GM21381 (cell line): ENCODE measurements around the gene SYNGAP1.
"Not testable (repeated sequence)": the region's sequence is repeated elsewhere in the genome, so short reads cannot be mapped to it uniquely, and the experiment has no call there.

Experiments
- ATAC-seq: cut with Tn5 transposase; IDR thresholded peaks from one replicate; pipeline ENCODE4 v1.9.1; 2021; ENCODE audit warnings: mild to moderate bottlenecking, moderate library complexity; ENCODE audit not compliant: unreplicated experiment

Gene SYNGAP1

DNA sequence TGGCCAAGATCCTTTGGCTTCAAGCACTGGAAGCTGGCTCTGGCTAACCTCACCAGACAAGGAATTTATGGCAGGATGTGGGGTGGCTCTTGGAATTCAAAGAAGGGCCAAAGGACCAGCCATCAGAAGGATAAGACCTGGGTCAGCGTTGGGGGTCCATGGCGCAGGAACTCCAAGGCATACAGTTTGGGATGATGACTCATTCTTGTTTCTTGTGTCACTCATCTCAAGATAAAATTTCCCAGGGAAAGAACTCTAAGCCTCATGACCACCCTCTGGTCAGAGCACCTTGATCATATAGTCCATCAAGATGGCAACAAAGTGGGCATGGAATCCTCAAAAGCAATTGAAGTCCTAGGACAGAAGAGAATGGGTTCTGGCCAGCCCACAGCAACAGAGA is 39.4 kb downstream of the SYNGAP1 start:
- ATAC-seq: no peak

DNA sequence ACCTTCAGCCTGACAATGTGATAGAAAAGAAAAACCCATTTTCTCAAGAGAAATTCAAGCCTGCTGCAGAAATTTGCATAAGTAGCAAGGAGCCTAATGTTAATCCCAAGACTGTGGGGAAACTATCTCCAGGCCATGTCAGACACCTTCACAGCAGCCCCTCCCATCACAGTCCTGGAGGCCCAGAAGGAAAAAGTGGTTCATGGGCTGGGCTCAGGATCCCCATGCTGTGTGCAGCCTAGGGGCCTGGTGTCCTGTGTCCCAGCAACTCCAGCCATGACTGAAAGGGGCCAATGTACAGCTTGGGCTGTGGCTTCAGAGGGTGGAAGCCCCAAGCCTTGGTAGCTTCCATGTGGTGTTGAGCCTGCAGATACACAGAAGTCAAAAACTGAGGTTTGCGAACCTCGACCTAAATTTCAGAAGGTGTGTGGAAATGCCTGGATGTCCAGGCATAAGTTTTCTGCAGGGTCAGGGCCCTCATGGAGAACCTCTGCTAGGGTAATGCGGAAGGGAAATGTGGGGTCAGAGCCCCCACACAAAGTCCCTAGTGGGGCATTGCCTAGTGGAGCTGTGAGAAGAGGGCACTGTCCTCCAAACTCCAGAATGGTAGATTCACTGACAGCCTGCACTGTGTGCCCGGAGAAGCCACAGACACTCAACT is 46.3 kb downstream of the SYNGAP1 start:
- ATAC-seq: no peak

DNA sequence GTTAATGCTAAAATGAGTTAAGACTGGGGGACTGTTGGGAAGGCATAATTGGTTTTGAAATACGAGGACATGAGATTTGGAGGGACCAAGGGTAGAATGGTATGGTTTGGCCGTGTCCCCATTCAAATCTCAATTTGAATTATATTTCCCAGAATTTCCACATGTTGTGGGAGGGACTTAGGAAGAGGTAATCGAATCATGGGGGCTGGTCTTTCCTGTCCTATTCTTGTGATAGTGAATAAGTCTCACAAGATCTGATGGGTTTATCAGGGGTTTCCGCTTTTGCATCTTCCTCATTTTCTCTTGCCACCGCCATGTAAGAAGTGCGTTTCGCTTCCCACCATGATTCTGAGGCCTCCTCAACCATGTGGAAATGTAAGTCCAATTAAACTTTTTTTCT is 47.2 kb downstream of the SYNGAP1 start:
- ATAC-seq: no peak

DNA sequence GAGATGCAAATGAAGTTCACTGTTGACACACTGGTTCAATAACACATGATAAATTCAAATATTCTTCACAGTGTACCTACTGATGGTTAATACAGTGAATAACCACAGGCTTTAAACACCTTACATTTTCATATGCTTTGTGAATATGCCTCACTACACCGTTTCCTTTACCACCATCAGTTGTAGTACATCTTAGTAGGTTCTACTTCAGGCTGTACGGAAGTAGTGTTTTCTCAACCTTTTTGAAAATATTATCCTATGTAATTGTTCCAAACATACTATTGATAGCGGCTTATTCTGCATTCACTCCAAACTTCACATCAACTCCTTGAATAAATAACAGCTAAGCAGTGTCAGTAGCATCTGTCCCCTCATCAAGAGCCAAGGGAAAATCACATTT is 49.8 kb downstream of the SYNGAP1 start:
- ATAC-seq: no peak

DNA sequence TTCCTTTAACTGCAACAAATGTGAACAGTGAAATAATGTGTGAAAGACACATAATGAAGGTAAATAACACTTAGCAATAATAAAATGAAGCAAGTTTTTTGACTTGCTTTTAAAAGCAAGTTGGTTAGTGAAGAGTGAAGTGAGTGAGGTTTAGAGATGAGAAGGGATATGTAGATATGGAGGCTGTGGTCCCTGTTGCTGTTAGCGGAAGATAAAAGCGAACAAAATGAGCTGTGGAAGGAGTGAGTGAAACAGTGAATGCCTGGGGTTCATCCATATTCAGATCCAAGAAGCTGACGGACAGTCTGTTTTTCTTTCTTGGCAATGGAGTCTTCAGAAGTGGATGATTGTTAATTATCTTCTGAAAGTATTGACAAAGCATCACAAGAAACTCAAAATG is 58.0 kb downstream of the SYNGAP1 start:
- ATAC-seq: no peak

DNA sequence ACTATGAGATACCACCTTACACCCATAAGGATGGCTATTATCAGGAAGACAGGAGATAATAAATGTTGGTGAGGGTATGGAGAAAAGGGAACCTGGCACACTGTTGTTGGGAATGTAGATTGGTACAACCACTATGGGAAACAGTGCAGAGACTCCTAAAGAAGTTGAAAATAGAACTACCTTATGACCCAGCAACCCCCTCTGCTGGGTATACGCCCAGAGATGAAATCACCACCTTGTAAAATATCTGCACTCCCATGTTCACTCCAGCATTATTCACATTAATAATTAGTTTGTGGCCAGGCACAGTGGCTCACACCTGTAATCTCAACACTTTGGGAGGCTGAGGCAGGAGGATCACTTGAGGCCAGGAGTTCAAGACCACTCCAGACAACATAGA is 61.3 kb downstream of the SYNGAP1 start:
- ATAC-seq: no peak

DNA sequence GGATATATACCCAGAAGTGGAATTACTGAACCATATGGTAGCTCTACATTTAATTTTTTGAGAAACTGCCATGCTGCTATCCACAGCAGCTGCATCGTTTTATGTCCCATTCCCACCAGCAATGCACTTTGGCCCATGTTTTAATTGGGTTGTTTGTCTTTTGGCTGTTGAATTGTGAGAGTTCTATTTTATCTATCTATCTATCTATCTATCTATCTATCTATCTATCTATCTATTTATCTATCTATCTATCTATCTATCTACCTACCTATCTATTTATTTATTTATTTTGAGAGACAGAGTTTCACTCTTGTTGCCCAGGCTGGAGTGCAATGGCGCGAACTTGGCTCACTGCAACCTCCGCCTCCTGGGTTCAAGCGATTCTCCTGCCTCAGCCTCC is 62.8 kb downstream of the SYNGAP1 start:
- ATAC-seq: not testable (repeated sequence)

DNA sequence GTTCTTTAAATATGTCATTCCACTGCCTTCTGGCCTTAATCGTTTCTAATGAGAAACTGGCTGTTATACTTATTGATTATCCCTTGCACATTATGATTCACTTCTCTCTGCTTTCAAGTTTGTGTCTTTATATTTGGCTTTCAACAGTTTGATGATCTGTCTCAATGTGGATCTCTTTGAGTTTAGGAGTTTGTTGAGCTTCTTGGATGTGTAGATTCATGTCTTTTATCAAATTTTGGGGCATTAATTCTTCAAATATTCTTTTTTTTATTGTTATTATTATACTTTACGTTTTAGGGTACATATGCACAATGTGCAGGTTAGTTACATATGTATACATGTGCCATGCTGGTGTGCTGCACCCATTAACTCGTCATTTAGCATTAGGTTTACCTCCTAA is 63.8 kb downstream of the SYNGAP1 start:
- no peak for ATAC-seq

DNA sequence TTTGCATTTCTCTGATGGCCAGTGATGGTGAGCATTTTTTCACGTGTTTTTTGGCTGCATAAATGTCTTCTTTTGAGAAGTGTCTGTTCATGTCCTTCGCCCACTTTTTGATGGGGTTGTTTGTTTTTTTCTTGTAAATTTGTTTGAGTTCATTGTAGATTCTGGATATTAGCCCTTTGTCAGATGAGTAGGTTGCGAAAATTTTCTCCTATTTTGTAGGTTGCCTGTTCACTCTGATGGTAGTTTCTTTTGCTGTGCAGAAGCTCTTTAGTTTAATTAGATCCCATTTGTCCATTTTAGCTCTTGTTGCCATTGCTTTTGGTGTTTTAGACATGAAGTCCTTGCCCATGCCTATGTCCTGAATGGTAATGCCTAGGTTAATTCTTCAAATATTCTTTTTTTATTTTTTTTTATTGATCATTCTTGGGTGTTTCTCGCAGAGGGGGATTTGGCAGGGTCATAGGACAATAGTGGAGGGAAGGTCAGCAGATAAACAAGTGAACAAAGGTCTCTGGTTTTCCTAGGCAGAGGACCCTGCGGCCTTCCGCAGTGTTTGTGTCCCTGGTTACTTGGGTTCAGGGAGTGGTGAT is 64.9 kb downstream of the SYNGAP1 start:
- not testable (repeated sequence) for ATAC-seq

DNA sequence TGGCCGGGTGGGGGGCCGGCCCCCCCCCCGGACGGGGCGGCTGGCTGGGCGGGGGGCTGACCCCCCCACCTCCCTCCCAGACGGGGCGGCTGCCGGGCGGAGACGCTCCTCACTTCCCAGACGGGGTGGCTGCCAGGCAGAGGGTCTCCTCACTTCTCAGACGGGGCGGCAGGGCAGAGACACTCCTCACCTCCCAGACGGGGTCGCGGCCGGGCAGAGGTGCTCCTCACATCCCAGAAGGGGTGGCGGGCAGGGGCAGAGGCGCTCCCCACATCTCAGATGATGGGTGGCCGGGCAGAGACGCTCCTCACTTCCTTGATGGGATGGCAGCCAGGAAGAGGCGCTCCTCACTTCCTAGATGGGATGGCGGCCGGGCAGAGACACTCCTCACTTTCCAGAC is 65.8 kb downstream of the SYNGAP1 start:
- ATAC-seq: not testable (repeated sequence)

DNA sequence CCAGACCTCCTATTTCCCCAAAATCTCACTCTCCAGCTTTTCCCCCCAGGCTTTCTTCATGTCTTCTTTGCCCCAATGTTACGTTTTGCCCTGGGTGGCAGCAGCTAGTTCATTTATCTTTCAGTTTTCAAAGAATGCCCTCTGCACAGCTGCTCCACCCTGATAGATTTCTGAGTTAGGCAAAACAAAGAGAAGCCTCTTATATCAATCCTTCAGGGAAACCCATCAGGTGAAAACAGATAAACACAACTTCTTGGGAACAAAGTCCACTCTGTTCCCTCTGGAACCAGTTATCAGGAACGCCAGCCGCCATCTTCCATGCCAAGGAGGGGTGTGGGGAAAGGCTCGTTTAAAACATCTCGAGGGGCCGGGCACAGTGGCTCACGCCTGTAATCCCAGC is 68.5 kb downstream of the SYNGAP1 start:
- ATAC-seq: no peak

DNA sequence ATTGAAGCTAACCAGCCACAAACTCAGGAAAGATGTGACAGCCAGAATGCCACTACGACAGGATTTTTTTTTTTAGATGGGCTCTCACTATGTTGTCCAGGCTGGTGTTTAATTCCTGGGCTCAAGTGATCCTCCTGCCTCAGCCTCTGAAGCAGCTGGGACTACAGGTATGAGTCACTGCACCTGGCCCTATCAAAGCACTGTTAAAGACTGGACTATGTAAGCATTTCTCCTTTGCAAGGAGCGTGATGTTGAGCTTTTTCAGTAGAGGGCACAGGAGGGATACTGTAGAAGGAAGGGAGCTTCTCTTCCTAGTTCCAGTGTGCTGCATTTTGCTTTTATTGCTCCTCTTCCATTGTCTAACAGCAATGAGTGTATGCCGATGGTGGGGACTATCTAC is 70.3 kb downstream of the SYNGAP1 start:
- ATAC-seq: no peak

DNA sequence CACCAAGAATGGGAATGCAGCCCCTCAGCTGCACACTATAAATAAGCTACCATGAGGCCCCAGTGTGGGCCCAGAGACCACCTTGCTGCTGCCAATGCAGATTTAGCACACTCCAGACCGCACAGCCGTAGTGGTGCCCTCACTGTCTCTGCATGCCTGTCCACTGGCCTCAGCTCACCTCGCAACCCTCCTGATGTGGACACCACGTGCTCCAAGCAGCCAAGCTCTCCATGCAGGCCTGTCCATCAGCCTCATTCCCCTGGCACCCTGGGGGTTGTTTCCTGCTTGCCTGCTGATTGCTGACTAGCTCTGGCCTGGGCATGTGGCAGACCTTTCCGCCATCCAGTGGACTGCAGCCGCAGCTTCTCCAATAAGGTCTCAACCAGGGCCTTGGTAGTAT is 70.8 kb downstream of the SYNGAP1 start:
- ATAC-seq: no peak

DNA sequence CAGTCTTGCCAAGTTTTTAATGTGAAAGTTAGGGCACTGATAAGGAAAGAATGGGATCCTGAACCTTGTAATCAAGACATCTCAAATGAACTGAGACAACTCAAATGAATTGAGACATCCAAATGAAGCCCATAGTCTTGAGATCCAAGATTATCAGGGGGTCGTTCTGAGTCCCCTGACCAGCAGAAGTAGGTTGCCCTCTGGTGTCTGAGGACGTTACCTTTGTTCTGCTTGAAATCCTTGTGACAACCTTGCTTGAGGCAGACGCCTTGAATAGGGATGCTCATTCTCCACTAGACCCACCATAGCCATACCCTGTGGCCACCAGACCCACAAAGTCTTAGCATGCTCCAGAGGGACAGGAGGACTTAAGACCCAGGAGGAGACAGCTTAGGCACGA is 72.2 kb downstream of the SYNGAP1 start:
- no peak for ATAC-seq

DNA sequence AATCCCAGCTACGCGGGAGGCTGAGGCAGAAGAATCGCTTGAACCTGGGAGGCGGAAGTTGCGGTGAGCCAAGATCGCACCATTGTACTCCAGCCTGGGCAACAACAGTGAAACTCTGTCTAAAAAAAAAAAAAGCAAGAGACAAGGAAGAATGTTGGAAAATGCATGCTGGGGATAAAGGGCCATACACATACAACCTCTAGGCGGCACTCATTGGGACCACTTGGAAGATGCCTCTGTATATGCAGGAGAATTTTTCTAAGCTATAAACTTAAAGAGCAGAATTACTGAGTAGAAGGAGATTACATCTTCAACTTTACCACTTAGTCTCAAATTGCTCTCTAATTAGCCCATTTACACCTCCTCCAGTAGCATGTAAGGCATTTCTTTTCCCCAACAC is 77.3 kb downstream of the SYNGAP1 start:
- ATAC-seq: no peak

DNA sequence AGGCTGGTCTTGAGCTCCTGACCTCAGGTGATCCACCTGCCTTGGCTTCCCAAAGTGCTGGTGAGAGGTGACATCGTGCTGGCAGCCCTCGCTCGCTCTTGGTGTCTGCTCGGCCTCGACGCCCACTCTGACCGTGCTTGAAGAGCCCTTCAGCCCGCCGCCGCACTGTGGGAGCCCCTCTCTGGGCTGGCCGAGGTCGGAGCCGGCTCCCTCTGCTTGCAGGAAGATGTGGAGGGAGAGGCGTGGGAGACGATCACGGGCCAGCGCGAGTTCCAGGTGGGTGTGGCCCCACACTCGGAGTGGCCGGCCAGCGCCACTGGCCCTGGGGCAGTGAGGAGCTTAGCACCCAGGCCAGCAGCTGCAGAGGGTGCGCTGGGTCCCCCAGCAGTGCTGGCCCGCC is 82.6 kb downstream of the SYNGAP1 start:
- ATAC-seq: no peak

DNA sequence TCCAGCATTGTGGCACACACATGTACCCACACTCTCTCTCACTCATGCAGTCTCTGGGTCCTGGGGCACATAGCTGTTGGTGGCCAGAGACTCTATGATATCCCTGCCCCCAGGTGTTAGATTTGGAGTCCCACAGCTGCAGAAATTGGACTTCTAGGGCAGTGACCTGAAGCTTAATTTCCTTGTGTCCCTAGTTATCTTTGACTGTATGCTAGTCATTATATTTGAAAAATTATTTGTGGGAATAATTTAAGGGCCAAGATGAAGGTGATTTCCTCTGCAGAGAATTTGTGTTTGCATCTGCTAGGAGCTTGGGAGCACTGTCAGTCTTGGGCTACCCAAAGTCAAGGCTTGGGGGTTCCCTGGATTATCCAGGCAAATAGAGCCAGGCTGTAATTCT is 84.6 kb downstream of the SYNGAP1 start:
- ATAC-seq: no peak
